Keratinocyte (primary cell): ENCODE results near the gene BLZF1. TPM values are rescaled to one million over a fixed set of nuclear protein-coding genes. Genes with fewer than 3 reads are reported as not detected.

Experiments
- DNase-seq: peaks from one replicate; pipeline ENCODE4 v3.0.0-alpha.2; 2011; ENCODE audit warnings: low read depth, missing footprints, low spot score
- FAIRE-seq: peaks from 2 replicates; lab custom pipeline; 2011; peaks lifted over from hg19 to GRCh38; lab: Jason Lieb, UNC
- H2AFZ ChIP-seq: 2 replicates; pipeline ENCODE4 v1.6.0; 2012; ENCODE audit warnings: low read length, control low read depth, inconsistent platforms; ENCODE audit not compliant: control insufficient read depth
- H3K27ac ChIP-seq: 2 replicates; pipeline ENCODE4 v1.5.1; 2011; ENCODE audit warnings: low read length; ENCODE audit not compliant: control insufficient read depth, insufficient read depth
- H3K27me3 ChIP-seq: 3 replicates; pipeline ENCODE4 v1.6.0; 2011; ENCODE audit warnings: low read length; ENCODE audit not compliant: control insufficient read depth, insufficient read depth; ENCODE audit errors: extremely low read depth
- H3K36me3 ChIP-seq, 2 experiments: 2 replicates in 1 of 2; 3 replicates in 1 of 2; pipeline ENCODE4 v1.5.1; 2011; ENCODE audit warnings: low read length in 2 of 2, mild to moderate bottlenecking in 1 of 2; ENCODE audit not compliant: control insufficient read depth in 2 of 2, insufficient read depth in 2 of 2; ENCODE audit errors: extremely low read depth in 1 of 2
- H3K4me1 ChIP-seq: 3 replicates; pipeline ENCODE4 v1.5.1; 2011; ENCODE audit warnings: low read length; ENCODE audit not compliant: control insufficient read depth, insufficient read depth; ENCODE audit errors: extremely low read depth
- H3K4me2 ChIP-seq: 3 replicates; pipeline ENCODE4 v1.6.0; 2011; ENCODE audit warnings: low read depth, low read length; ENCODE audit not compliant: control insufficient read depth, insufficient read depth; ENCODE audit errors: extremely low read depth
- H3K4me3 ChIP-seq, 3 experiments: fragments of 200-600 bp in 1 of 3; sonication (generic) in 1 of 3; 2 replicates in 2 of 3; 3 replicates in 1 of 3; pipeline ENCODE4 v1.5.1; 2011 to 2016; ENCODE audit warnings: low read length in 3 of 3, mild to moderate bottlenecking in 3 of 3, control low read depth in 2 of 3, inconsistent platforms in 1 of 3, low read depth in 1 of 3, mixed read lengths in 1 of 3, mixed run types in 1 of 3, moderate library complexity in 1 of 3; ENCODE audit not compliant: control insufficient read depth in 2 of 3, insufficient read depth in 2 of 3; ENCODE audit errors: extremely low read depth in 1 of 3
- H3K79me2 ChIP-seq: 2 replicates; pipeline ENCODE4 v1.6.0; 2012; ENCODE audit warnings: low read length; ENCODE audit not compliant: control insufficient read depth, insufficient read depth
- H3K9ac ChIP-seq: 3 replicates; pipeline ENCODE4 v1.6.0; 2011; ENCODE audit warnings: low read length; ENCODE audit not compliant: control insufficient read depth, insufficient read depth; ENCODE audit errors: extremely low read depth
- H3K9me1 ChIP-seq: 3 replicates; pipeline ENCODE4 v1.6.0; 2011; ENCODE audit warnings: low read length; ENCODE audit not compliant: control insufficient read depth, insufficient read depth; ENCODE audit errors: extremely low read depth
- H3K9me3 ChIP-seq: 2 replicates; pipeline ENCODE4 v1.5.1; 2012; ENCODE audit warnings: low read depth, low read length; ENCODE audit not compliant: control insufficient read depth
- H4K20me1 ChIP-seq: 3 replicates; pipeline ENCODE4 v1.6.0; 2011; ENCODE audit warnings: low read length; ENCODE audit not compliant: control insufficient read depth, insufficient read depth; ENCODE audit errors: extremely low read depth
- CTCF ChIP-seq, 3 experiments: IDR thresholded peaks in 1 of 3; conservative IDR thresholded peaks in 1 of 3; optimal IDR thresholded peaks in 1 of 3; 2 replicates in 2 of 3; 3 replicates in 1 of 3; pipeline versions ENCODE3 to v1.5.1; 2011; ENCODE audit warnings: low read length in 3 of 3, mild to moderate bottlenecking in 3 of 3, moderate library complexity in 2 of 3, control low read depth in 1 of 3, inconsistent platforms in 1 of 3; ENCODE audit not compliant: insufficient read depth in 2 of 3; ENCODE audit errors: extremely low read depth in 1 of 3
- EZH2 ChIP-seq: IDR thresholded peaks from one replicate; pipeline ENCODE4 v1.6.1; 2012; ENCODE audit warnings: inconsistent platforms, mild to moderate bottlenecking, low read length, moderate library complexity
- dilution Hi-C: fragments of 300-500 bp; cut with MboI; formaldehyde crosslinking; loops from one replicate; pipeline ENCODE4 v1.7.0; 2020; ENCODE audit warnings: low sequenced_read_pairs; ENCODE audit not compliant: extremely low pct_ligation_motif_present
- polyA plus RNA-seq, 5 experiments: library from polyadenylated mRNA; depleted of rRNA in 3 of 5; stranded (reverse) in 3 of 5; stranded (forward) in 1 of 5; unstranded in 1 of 5; fragments of >200 nt; gene quantifications; 1 replicate in 1 of 5; 2 replicates in 3 of 5; 3 replicates in 1 of 5; pipeline versions ENCODE4 v1.2.1 to v1.2.3, GENCODE V29; 2011 to 2012; ENCODE audit warnings: missing spikeins in 2 of 5, low read depth in 1 of 5, low replicate concordance in 1 of 5

BLZF1 gene
- polyA plus RNA-seq, 1 donor (not counting 4 experiments of a cell fraction or from before 2014, with no cell fraction given) = 50.9 TPM

GRCh38 chr1:169381162-169381561, 13.2 kb downstream of the BLZF1 start:
- no peaks in the 10 kb centered on the region for H3K9me1 ChIP-seq
- H3K9ac ChIP-seq = no peak overlapping the region
- H3K9me3 ChIP-seq = no peaks in the 10 kb centered on the region
- H3K4me2 ChIP-seq = no peak overlapping the region
- TF ChIP-seq CTCF (optimal IDR thresholded peaks at IDR 0.05 in 1 of 3, IDR thresholded peaks at IDR 0.05 in 1 of 3, conservative IDR thresholded peaks at IDR 0.05 in 1 of 3; ENCODE audit: extremely low read depth in 1 of 3, insufficient read depth in 2 of 3, low read length in 3 of 3) (no peak), EZH2 (no peak)
- FAIRE-seq (no peak), DNase-seq (no peak)
- H3K79me2 ChIP-seq = peaks cover 7% of the 10 kb centered on the region
- dilution Hi-C loops = no loop called here
- H3K4me1 ChIP-seq = no peaks in the 10 kb centered on the region
- H2AFZ ChIP-seq = no peak overlapping the region
- peaks cover 21 to 27% of the 10 kb centered on the region in 2 experiments for H3K36me3 ChIP-seq
- no peak overlapping the region for H3K4me3 ChIP-seq
- H3K27ac ChIP-seq = no peak overlapping the region
- no peaks in the 10 kb centered on the region for H4K20me1 ChIP-seq
- no peaks in the 10 kb centered on the region for H3K27me3 ChIP-seq

- Histone ChIP-seq H3K4me1 (no peaks in the 10 kb centered on the region), H3K4me2 (no peak overlapping the region), H3K9me3 (no peaks in the 10 kb centered on the region), H3K4me3 (no peak overlapping the region), H4K20me1 (no peaks in the 10 kb centered on the region), H3K9ac (no peak overlapping the region), H2AFZ (no peak overlapping the region), H3K27ac (no peak overlapping the region), H3K79me2 (no peaks in the 10 kb centered on the region), H3K36me3 (peaks cover 18 to 24% of the 10 kb centered on the region in 2 experiments), H3K27me3 (no peaks in the 10 kb centered on the region), H3K9me1 (no peaks in the 10 kb centered on the region)
- DNase-seq (no peak), FAIRE-seq (no peak)
- dilution Hi-C loops = no loop called here
- no peak for TF ChIP-seq EZH2
- TF ChIP-seq CTCF (optimal IDR thresholded peaks at IDR 0.05 in 1 of 3, IDR thresholded peaks at IDR 0.05 in 1 of 3, conservative IDR thresholded peaks at IDR 0.05 in 1 of 3; ENCODE audit: extremely low read depth in 1 of 3, insufficient read depth in 2 of 3, low read length in 3 of 3) = no peak
Measured at GRCh38 chr1:169383449-169383848, 15.5 kb downstream of the BLZF1 start.
